ENCODE results near the gene SPATA2L. TPM values are rescaled to one million over a fixed set of nuclear protein-coding genes. Genes with fewer than 3 reads are reported as not detected.

Gene SPATA2L
- total and polyA plus RNA-seq, 2 of the 13 experiments (the other 11 are each of a cell fraction or from before 2014, with no cell fraction given): 9.1 to 20.7 TPM

DNA sequence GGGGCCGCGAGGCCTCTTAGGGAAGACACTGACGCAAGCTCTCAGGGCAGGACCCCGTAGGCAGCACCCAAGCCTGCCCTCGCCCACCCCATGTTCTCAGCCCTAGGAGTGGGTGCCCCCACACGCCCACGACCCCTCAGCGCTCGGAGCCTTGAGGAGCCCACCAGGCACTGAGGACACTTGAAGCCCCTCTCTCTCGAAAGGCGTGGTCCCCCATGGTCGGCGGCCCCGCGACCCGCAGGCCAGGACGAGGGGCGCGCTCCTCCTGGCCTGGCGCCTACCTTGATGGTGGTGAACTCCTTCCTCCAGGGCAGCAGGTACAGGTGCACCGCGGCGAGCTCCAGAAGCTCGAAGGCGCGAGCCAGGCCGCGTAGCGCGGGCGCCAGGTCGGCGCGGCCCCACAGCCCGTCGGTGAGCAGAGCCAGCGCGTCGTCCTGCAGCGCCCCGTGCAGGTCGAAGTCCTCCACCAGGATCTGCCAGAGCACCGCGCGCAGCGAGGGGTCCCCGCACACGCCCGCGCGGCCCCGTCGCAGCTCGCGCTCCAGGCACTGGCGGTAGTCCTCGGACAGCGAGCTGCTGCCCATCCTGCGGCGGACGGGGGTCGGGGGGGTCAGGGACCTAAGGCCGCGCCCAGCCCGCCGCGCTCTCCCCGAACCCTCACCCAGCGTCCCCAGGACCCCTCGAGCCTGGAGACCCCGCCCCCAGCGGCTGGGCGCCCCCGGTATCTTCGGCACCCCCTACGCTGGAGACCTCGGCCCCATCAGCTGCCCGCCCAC is 668 bp downstream of the SPATA2L start (continued):
- TF ChIP-seq, protein P1, sequence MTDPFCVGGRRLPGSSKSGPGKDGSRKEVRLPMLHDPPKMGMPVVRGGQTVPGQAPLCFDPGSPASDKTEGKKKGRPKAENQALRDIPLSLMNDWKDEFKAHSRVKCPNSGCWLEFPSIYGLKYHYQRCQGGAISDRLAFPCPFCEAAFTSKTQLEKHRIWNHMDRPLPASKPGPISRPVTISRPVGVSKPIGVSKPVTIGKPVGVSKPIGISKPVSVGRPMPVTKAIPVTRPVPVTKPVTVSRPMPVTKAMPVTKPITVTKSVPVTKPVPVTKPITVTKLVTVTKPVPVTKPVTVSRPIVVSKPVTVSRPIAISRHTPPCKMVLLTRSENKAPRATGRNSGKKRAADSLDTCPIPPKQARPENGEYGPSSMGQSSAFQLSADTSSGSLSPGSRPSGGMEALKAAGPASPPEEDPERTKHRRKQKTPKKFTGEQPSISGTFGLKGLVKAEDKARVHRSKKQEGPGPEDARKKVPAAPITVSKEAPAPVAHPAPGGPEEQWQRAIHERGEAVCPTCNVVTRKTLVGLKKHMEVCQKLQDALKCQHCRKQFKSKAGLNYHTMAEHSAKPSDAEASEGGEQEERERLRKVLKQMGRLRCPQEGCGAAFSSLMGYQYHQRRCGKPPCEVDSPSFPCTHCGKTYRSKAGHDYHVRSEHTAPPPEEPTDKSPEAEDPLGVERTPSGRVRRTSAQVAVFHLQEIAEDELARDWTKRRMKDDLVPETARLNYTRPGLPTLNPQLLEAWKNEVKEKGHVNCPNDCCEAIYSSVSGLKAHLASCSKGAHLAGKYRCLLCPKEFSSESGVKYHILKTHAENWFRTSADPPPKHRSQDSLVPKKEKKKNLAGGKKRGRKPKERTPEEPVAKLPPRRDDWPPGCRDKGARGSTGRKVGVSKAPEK (CRISPR knock-in tag; IDR thresholded peaks at IDR 0.05; ENCODE audit: borderline replicate concordance): no peak
- TF ChIP-seq ZBTB3 (CRISPR knock-in tag; IDR thresholded peaks at IDR 0.05; ENCODE audit: borderline replicate concordance, low read depth) (no peak; the same call in 1 of the 2 replicates), YEATS2 (CRISPR knock-in tag; IDR thresholded peaks at IDR 0.05; ENCODE audit: borderline replicate concordance) (no peak), POLR2AphosphoS5 (IDR thresholded peaks at IDR 0.05; ENCODE audit: low read depth, low read length) (no peak), CREB1 (IDR thresholded peaks at IDR 0.05) (no peak; the same call in 1 of the 2 replicates), CREB1 (CRISPR knock-in tag; IDR thresholded peaks at IDR 0.05) (no peak), RARA (CRISPR knock-in tag; IDR thresholded peaks at IDR 0.05) (peak; percentile 32; the same call in 1 of the 2 replicates), TEAD2 (CRISPR knock-in tag; IDR thresholded peaks at IDR 0.05) (0 out of 2 replicates have a peak, but pooled peaks have one; percentile 59), FOXA3 (CRISPR knock-in tag; IDR thresholded peaks at IDR 0.05) (0 out of 2 replicates have a peak, but pooled peaks have one; percentile 34), ZNF781 (CRISPR knock-in tag; IDR thresholded peaks at IDR 0.05; ENCODE audit: borderline replicate concordance, not compliant biosample characterization) (no peak), SALL1 (CRISPR knock-in tag; IDR thresholded peaks at IDR 0.05) (peak; percentile 63), CEBPB (IDR thresholded peaks at IDR 0.05; ENCODE audit: borderline replicate concordance, low read depth, low read length) (no peak), ISL2 (CRISPR knock-in tag; IDR thresholded peaks at IDR 0.05) (peak; percentile 45; the same call in 1 of the 2 replicates), ZNF136 (CRISPR knock-in tag; IDR thresholded peaks at IDR 0.05; ENCODE audit: low read depth) (peak; percentile 69; the same call in 1 of the 2 replicates)
- TF ChIP-seq, protein P2, sequence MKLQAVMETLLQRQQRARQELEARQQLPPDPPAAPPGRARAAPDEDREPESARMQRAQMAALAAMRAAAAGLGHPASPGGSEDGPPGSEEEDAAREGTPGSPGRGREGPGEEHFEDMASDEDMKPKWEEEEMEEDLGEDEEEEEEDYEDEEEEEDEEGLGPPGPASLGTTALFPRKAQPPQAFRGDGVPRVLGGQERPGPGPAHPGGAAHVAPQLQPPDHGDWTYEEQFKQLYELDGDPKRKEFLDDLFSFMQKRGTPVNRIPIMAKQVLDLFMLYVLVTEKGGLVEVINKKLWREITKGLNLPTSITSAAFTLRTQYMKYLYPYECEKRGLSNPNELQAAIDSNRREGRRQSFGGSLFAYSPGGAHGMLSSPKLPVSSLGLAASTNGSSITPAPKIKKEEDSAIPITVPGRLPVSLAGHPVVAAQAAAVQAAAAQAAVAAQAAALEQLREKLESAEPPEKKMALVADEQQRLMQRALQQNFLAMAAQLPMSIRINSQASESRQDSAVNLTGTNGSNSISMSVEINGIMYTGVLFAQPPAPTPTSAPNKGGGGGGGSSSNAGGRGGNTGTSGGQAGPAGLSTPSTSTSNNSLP (IDR thresholded peaks at IDR 0.05; ENCODE audit: low read depth, low read length): no peak
- TF ChIP-seq, protein P3, sequence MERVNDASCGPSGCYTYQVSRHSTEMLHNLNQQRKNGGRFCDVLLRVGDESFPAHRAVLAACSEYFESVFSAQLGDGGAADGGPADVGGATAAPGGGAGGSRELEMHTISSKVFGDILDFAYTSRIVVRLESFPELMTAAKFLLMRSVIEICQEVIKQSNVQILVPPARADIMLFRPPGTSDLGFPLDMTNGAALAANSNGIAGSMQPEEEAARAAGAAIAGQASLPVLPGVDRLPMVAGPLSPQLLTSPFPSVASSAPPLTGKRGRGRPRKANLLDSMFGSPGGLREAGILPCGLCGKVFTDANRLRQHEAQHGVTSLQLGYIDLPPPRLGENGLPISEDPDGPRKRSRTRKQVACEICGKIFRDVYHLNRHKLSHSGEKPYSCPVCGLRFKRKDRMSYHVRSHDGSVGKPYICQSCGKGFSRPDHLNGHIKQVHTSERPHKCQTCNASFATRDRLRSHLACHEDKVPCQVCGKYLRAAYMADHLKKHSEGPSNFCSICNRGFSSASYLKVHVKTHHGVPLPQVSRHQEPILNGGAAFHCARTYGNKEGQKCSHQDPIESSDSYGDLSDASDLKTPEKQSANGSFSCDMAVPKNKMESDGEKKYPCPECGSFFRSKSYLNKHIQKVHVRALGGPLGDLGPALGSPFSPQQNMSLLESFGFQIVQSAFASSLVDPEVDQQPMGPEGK (CRISPR knock-in tag; IDR thresholded peaks at IDR 0.05): peak; percentile 29; the same call in 1 of the 2 replicates
- TF ChIP-seq, protein P4, sequence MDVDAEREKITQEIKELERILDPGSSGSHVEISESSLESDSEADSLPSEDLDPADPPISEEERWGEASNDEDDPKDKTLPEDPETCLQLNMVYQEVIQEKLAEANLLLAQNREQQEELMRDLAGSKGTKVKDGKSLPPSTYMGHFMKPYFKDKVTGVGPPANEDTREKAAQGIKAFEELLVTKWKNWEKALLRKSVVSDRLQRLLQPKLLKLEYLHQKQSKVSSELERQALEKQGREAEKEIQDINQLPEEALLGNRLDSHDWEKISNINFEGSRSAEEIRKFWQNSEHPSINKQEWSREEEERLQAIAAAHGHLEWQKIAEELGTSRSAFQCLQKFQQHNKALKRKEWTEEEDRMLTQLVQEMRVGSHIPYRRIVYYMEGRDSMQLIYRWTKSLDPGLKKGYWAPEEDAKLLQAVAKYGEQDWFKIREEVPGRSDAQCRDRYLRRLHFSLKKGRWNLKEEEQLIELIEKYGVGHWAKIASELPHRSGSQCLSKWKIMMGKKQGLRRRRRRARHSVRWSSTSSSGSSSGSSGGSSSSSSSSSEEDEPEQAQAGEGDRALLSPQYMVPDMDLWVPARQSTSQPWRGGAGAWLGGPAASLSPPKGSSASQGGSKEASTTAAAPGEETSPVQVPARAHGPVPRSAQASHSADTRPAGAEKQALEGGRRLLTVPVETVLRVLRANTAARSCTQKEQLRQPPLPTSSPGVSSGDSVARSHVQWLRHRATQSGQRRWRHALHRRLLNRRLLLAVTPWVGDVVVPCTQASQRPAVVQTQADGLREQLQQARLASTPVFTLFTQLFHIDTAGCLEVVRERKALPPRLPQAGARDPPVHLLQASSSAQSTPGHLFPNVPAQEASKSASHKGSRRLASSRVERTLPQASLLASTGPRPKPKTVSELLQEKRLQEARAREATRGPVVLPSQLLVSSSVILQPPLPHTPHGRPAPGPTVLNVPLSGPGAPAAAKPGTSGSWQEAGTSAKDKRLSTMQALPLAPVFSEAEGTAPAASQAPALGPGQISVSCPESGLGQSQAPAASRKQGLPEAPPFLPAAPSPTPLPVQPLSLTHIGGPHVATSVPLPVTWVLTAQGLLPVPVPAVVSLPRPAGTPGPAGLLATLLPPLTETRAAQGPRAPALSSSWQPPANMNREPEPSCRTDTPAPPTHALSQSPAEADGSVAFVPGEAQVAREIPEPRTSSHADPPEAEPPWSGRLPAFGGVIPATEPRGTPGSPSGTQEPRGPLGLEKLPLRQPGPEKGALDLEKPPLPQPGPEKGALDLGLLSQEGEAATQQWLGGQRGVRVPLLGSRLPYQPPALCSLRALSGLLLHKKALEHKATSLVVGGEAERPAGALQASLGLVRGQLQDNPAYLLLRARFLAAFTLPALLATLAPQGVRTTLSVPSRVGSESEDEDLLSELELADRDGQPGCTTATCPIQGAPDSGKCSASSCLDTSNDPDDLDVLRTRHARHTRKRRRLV (CRISPR knock-in tag; IDR thresholded peaks at IDR 0.05): 0 out of 2 replicates have a peak, but pooled peaks have one; percentile 45
